Astrocyte of the hippocampus (primary cell): ENCODE measurements around the gene MAPK8IP2.
A peak's percentile ranks its signal among the peaks of the same experiment; 100 is the strongest.

Experiments
- DNase-seq: peaks from one replicate; pipeline ENCODE4 v3.0.0; 2011; ENCODE audit warnings: low read depth, low spot score

MAPK8IP2 gene

GRCh38 chr22:50575426-50575941 lies 25.1 kb upstream of the MAPK8IP2 start:
- DNase-seq, result no peak

- peak; percentile 43 for DNase-seq
Measured at GRCh38 chr22:50576070-50576469, 24.5 kb upstream of the MAPK8IP2 start.

- DNase-seq, result no peak
Measured at GRCh38 chr22:50576806-50577696, 23.5 kb upstream of the MAPK8IP2 start.

- DNase-seq, result no peak
Measured at GRCh38 chr22:50577697-50577986, 23.0 kb upstream of the MAPK8IP2 start.

- no peak for DNase-seq
Measured at GRCh38 chr22:50577987-50578775, 22.4 kb upstream of the MAPK8IP2 start, which contains the start of gene CPT1B. Gene CPT1B (minus strand): TSS chr22:50578427. CDS start chr22:50577915, 512 bp downstream.

GRCh38 chr22:50578776-50579310 lies 21.8 kb upstream of the MAPK8IP2 start:
- DNase-seq, result no peak

GRCh38 chr22:50579752-50580151 lies 20.8 kb upstream of the MAPK8IP2 start:
- DNase-seq, result no peak

GRCh38 chr22:50581031-50581949 lies 19.3 kb upstream of the MAPK8IP2 start:
- DNase-seq, result no peak

- no peak for DNase-seq
Measured at GRCh38 chr22:50581950-50582492, 18.6 kb upstream of the MAPK8IP2 start.

- DNase-seq, result peak; percentile 99
Measured at GRCh38 chr22:50582493-50583293, 17.9 kb upstream of the MAPK8IP2 start, which contains the start of gene CHKB. Gene CHKB (minus strand): TSS chr22:50582849. CDS start chr22:50582781, 68 bp downstream.

GRCh38 chr22:50583294-50583861 lies 17.2 kb upstream of the MAPK8IP2 start:
- DNase-seq, result no peak

- DNase-seq, result no peak
Measured at GRCh38 chr22:50584106-50585096, 16.2 kb upstream of the MAPK8IP2 start.

GRCh38 chr22:50585238-50585637 lies 15.4 kb upstream of the MAPK8IP2 start:
- no peak for DNase-seq

GRCh38 chr22:50585781-50586180 lies 14.8 kb upstream of the MAPK8IP2 start:
- no peak for DNase-seq

GRCh38 chr22:50586416-50586815 lies 14.2 kb upstream of the MAPK8IP2 start:
- no peak for DNase-seq

- no peak for DNase-seq
Measured at GRCh38 chr22:50587407-50587806, 13.2 kb upstream of the MAPK8IP2 start.

GRCh38 chr22:50595189-50595588 lies 5.4 kb upstream of the MAPK8IP2 start:
- DNase-seq, result no peak

- DNase-seq, result no peak
Measured at GRCh38 chr22:50597097-50597496, 3.5 kb upstream of the MAPK8IP2 start.
